ENCODE measurements around the gene C1orf116. TPM values are rescaled to one million over a fixed set of nuclear protein-coding genes. Genes with fewer than 3 reads are reported as not detected.
A peak's percentile ranks its signal among the peaks of the same experiment; 100 is the strongest.

Gene C1orf116
- total RNA-seq, 2 donors from 2014 or later = 0.06 to 0.10 TPM

- intact Hi-C loops (cut with DNase I) = no loop called here
- no peak for DNase-seq
- peak in 1 of 2 donors; percentile 26 for ATAC-seq
Observed at GRCh38 chr1:207007352-207008033, 25.1 kb downstream of the C1orf116 start.

- intact Hi-C loops (cut with DNase I) = no loop called here
- DNase-seq (no peak), ATAC-seq (no peak)
Observed at GRCh38 chr1:207006914-207007313, 25.6 kb downstream of the C1orf116 start.

DNA sequence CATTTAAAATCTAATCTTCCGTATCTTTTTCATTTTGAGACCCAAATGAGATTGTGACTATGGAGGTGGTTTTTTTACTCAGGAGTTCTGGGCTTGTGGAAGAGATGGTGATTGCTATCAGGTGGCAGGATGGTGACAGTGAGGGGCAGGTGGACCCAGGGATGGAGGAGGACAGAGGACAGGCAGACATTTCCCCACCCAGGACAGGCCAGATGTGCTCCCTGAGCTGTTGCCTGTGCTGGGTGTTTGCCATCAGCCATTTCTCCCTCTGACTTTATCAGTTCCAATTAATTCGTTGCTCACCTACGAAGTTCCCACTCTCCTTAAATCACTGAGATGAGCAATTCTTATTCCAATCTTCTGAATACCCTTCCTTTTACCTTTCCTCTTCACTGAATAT, 26.5 kb downstream of the C1orf116 start:
- no peak for DNase-seq
- ATAC-seq = no peak
- intact Hi-C loops (cut with DNase I) = no loop called here

DNA sequence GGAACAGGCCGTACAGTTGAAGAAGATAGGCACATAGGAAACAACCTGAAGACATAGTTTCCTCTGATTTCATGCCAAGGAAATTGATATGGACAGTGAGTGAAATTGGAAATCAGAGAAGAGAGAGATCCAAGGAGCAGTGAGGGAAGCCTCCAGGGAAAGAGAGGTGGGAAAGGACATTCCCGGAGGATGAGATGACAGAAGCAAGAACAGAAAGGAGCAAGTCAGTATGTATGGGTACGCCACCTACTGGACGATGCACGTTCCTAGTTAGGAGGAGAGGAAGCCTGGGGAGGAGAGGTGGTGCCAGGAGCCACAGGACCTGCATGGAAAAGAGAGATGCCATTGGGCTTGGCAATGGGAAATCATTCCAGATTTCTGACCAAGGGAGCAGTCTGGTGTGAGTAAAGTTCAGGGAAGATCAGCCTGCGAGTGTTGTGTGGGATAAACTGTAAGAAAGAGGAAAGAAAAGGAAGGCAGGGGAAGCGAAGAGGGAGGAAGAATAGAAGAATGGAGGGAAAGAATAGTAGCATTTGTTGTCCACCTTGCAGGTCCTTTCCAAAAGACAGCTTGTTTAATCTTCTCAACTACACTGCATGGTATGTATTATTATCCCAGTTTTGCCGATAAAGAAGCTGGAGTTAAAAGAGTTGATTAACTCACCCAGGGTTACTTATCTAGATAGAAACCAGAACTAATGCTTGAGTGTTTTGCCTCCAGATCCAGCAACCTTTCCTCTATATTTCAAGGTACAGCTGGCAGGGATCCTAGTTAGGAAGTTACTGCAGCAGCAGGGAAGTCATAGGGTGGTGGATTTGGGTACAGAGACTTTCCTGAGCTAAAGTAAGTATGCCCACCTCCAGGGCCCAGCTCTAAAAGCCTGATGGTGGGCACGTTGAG, 27.4 kb downstream of the C1orf116 start:
- DNase-seq (peak; percentile 47), ATAC-seq (peak; percentile 74 to 79)

DNA sequence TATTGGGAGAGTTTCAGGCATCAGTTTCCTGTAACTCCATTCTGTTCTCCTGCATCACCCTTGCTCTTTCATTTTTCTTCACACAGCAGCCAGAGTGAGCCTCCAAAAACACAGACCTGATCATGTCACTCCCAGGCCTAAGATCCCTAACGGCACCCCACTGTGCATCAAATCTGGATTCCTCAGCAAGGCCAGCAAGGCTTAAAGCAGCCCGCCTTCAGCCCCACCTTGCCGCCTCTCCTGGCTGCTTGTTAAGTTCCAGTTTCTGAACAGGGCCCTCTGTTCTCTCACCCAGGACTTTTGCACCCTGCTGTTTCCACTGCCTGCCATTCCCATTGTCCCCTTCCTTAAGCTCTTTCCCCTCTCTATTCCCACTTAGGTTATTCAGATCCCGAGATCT, 29.3 kb downstream of the C1orf116 start:
- intact Hi-C loops (cut with DNase I) = no loop called here
- ATAC-seq (no peak), DNase-seq (no peak)

More for the DNA sequence above, 27.4 kb downstream of the C1orf116 start:
- intact Hi-C loops (cut with DNase I) = no loop called here

GRCh38 chr1:207002724-207003146, 29.8 kb downstream of the C1orf116 start:
- ATAC-seq = no peak
- DNase-seq = no peak
- intact Hi-C loops (cut with DNase I) = no loop called here

DNA sequence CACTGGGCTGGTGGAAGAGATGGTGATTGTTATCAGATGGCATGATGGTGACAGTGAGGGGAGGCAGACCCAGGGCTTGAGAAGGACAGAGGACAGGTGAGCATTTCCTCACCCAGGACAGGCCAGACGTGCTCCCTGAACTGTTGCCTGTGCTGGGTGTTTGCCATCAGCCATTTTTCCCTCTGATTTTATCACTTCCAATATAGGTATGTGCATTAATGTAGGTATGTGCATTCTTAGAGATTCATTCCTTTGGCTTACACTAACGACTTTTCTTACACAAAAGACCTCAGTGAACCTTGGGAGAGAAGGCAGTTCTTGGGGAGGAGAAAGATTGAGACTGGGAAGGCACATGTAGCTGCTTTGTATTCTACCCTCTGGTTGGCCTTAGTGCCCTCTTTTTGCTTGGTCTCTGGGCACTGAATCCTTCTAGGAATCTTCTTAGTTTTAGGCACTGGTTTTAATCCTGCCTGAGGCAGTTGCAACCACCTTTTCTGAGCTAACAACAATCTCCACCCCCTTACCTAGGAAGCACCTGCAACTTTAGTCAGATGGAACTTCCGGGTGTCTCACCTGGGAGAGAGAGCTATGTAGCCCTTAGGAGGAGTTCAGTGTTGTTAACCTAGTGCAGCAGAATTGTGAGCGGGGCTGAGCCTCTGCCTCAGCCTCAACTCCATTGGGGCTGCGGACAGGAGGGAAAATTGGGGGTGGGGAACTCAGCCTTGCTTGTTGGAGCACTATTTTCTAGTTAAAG, 30.9 kb downstream of the C1orf116 start:
- ATAC-seq (no peak), DNase-seq (no peak)
- intact Hi-C loops (cut with DNase I) = no loop called here

- intact Hi-C loops (cut with DNase I) = no loop called here
- no peak for ATAC-seq
- no peak for DNase-seq
Observed at GRCh38 chr1:207000651-207001291, 31.8 kb downstream of the C1orf116 start.

GRCh38 chr1:206998816-206999215, 33.7 kb downstream of the C1orf116 start:
- intact Hi-C loops (cut with DNase I) = no loop called here
- ATAC-seq (no peak), DNase-seq (no peak)

GRCh38 chr1:206992790-206993189, 39.8 kb downstream of the C1orf116 start:
- ATAC-seq (no peak), DNase-seq (no peak)
- intact Hi-C loops (cut with DNase I) = no loop called here

DNA sequence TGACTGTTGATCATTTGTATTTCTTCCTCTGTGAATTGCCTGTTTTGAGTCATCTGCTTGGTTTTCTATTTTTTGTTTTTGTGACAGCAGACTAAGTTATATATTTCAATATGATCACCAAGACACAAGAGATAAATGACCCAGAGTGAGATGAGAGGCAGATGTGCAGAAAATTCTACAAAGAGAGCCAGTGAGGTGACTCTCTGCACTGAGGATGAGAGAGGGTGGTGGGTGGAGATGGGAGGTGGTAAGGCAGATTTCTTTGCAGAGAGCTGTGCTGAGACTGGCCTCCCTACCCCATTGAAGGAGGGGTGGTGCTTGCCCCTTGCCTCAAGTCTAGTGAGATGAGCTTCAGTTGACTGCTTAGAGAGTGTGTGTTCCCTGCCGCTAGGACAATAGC, 44.7 kb downstream of the C1orf116 start:
- intact Hi-C loops (cut with DNase I) = loop anchor here in 1 of 2 donors (10.0 kb wide), 1 partner anchor 183 kb away; no protein-coding TSS in a partner anchor
- ATAC-seq = no peak
- DNase-seq = no peak

DNA sequence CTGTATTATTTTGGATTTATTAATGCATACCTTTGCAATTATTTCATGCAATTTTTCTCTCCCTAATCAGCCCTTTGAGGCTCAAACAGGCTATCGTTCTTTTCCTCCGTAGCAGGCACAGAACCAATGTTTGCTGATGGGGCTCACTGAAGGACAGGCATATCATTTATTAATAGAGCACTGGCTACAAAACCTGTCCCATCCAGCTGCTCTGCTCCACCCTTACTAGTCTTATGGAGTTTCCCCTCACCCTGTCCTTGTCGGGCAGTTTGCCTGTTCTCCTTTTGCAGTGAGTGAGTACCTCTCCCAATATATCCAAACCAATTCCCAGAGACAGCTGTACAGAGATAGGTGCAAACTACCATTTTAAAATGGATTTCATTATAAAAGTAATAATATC, 45.7 kb downstream of the C1orf116 start:
- DNase-seq (no peak), ATAC-seq (no peak)
- intact Hi-C loops (cut with DNase I) = loop anchor here in 1 of 2 donors (10.0 kb wide), 1 partner anchor 182 kb away; no protein-coding TSS in a partner anchor

GRCh38 chr1:206986402-206986801, 46.2 kb downstream of the C1orf116 start:
- intact Hi-C loops (cut with DNase I) = loop anchor here in 1 of 2 donors (10.0 kb wide), 1 partner anchor 182 kb away; no protein-coding TSS in a partner anchor
- DNase-seq (no peak), ATAC-seq (no peak)

DNA sequence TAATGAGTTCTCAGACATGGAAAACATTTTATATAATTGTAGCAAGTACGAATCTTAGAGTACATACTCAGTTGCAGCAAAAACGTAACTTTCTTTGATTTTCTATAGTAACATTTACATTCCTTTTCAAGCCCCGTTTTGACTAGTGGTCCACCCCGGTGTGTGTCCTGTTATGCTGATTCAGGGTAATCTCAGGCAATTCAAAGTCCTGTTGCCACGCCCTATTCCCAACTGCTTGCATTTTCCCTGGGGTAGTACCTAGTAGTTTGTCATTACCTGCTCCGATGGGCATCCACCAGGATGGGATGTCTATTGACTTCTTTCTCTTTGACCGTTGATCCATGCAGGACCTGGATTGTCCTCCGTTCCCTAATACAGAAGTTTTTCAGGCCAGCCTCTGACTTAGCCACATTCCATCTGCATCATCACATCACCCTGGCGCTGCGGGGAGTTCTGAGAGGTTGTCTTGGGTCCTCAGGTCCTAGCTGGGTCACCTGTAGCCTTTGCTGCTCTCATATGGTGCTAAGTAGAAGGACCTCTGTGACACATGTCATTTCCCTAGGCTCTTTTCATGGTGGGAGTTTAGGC, 47.3 kb downstream of the C1orf116 start:
- ATAC-seq (no peak), DNase-seq (no peak)
- intact Hi-C loops (cut with DNase I) = loop anchor here in 1 of 2 donors (10.0 kb wide), 1 partner anchor 180 kb away; no protein-coding TSS in a partner anchor

- intact Hi-C loops (cut with DNase I) = loop anchor here in 1 of 2 donors (5.0 to 10.0 kb wide), 2 partner anchors 177 to 350 kb away; no protein-coding TSS in a partner anchor
- DNase-seq (peak; percentile 35), ATAC-seq (peak; percentile 63 to 86)
Observed at GRCh38 chr1:206982216-206982615, 50.3 kb downstream of the C1orf116 start.

GRCh38 chr1:206979379-206980043, 53.0 kb downstream of the C1orf116 start:
- ATAC-seq (no peak), DNase-seq (no peak)
- intact Hi-C loops (cut with DNase I) = loop anchor here in 1 of 2 donors (5.0 to 10.0 kb wide), 2 partner anchors 175 to 347 kb away; no protein-coding TSS in a partner anchor

DNA sequence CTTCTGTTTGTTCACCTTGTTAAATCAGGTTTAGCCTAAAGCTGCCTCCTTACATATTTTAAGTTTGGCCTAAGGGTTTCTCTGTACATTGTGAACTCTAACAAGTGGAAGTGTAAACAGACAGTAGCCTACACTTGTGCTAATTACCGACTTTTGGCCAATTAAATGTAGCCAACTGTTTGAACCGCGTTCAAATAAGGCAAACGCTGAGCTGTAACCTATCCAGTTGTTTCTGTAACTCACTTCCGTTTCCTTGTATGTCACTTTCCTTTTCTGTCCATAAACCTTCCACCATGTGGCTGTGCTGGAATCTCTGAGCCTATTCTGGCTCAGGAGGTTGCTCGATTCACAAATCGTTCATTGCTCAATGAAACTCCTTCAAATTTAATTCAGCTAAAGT, 54.3 kb downstream of the C1orf116 start:
- intact Hi-C loops (cut with DNase I) = no loop called here
- DNase-seq (no peak), ATAC-seq (no peak)

DNA sequence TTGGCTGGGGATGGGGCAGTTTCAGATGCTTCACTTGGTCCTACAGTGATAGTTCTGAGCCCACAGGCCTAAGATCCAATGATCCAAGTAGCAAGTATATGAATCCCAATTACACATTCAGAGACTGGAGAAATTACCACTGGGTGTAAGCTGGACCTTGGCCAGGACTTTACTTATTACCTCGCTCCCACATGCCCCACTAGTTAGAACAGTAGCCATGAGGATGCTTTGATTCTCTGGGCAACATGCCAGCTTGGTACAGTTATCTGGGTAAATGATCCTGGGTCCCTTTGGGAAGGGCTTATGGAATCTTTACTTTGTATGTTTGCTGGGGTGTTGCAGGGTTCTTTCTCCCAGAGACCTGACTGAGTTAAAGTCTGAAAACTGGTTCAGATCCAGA, 57.2 kb downstream of the C1orf116 start:
- ATAC-seq = no peak
- intact Hi-C loops (cut with DNase I) = no loop called here
- DNase-seq = no peak

Measured in left cardiac atrium (tissue), 4 donors.